HUDEP-2 (cell line): ENCODE data around the gene CDKN1C.

ENCODE experiments used
- DNase-seq, 76 experiments: peaks; one replicate each; lab custom pipeline; 2025; ENCODE audit not compliant: unreplicated experiment in 76 of 76; lab: John Stamatoyannopoulos, UW

CDKN1C gene

DNA sequence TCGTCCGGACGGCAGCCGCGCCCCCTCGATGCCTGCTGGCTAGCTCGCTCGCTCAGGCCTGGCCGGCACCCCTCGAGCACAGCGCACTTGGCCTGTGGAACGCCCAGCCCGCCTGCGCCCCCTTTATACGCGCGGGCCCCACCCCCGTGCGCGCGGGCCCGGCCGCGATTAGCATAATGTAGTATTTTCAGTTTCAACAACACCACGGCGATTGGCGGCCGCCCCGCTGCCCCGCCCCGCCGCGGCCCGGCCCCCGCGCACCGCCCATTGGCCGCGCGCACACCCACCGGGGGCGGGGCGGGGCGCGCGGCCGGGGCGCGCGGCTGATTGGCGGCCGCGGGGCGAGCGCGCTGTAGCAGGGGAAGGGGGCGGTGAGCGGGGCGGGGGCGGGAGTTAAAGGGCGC is at the start of gene CDKN1C:
Gene CDKN1C, minus strand, starts transcription at position 98 of the 404 bp plus-strand sequence. CDS start 319 bp downstream, outside the sequence.
- DNase-seq, result peak in 71 of 76 experiments; percentile 17 to 82 (median 65)

DNA sequence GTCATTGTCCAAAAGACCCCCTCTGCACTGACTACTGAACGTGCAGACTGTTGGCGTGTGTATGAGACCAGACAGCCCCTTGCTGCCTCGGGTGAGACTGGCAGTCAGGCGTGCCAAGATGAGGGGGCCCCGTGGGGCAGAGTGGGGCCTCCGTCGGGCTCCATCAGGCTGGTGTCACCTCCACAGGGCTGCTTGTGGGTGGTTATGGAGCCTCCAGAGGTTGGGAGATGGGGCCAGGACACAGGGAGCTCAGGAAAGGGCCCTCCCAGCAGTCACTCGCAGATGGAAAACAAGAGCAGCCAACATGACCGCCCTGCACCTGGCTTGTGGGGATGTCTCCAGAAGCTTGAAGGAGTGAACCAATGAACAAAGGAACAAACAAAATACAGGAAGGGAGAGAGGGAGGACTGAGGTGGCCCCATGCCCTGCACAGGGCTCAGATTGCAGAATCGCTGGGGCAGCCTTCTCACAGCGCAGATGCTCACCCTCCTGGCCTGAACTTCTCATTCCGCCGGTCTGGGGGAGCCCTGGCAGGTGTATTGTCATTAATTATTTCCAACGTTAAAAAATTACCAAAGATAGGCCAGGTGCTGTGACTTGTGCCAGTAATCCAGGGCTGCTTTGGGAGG is 49.1 kb upstream of the CDKN1C start:
- no peak for DNase-seq

DNA sequence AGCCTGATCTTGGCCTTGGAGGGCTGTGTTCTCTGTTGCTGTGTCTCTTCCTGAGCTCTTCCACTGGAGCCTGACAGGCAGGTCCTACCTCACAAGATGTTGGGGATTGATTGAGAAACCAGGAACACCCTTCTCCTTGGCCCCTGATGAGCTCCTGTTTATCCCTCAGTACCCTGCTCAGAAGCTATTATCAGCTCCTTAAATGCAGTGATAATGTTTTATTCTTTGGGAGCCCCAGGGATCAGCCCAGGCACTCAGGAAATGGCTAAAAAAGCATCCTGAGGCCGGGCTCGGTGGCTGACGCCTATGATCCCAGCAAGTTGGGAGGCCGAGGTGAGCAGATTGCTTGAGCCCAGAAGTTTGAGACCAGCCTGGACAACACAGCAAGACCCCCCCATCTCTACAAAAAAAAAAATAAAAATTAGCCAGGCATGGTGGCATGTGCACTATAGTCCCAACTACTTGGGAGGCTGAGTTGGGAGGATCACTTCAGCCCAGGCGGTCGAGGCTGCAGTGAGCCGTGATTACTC is 48.5 kb upstream of the CDKN1C start:
- no peak for DNase-seq

DNA sequence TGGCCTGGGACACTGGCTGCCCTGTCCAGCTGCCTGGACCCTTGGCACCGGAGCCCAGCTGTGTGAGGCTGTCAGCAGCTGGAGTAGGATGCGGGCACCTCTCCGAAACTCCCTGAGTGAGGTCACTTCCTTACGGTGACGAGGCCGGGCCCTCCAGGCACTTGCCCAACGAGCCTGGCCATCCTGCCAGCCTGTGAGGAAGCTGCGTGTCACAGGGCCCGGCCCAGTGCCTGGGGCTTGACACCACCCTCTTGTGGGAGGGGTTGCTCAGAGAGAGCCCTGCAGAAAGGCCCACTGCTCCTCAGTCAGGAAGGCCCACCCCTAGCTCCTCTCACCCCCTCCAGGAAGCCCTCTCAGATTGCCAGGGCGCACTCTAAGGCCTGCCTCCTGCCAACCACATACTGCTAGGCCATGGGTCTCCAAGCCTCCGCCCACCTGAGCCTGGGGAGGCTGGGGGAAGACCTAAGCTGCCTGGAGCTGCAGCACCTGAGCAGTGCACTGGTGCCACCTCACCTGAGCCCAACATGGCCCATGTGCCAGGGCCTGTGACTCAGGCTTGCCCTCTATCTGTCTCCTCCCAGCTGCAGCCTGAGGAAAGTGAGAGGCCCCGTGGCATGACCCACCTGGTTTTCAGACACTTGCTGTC is 47.9 kb upstream of the CDKN1C start:
- DNase-seq, result peak in 67 of 76 experiments; percentile 14 to 84 (median 62)

DNA sequence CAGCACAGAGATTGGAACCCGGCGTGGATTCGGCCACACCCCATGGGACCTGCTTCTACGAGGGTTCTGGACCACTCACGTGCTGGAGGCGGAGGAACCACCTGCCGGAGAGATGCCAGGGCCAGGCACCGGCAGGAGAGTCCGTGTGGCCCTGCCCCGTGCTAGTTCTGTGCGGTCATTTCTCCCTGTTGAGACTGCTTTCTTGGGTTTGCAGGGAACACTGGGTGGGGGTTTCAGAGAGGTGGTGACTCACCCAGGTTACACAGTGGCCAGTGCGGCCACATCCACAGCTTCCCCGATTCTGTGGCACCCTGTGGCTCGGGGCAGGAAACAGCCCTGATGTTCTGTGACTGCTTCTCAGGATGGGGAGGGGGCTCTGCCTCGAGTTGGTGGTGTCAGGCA is 47.3 kb upstream of the CDKN1C start:
- no peak for DNase-seq

DNA sequence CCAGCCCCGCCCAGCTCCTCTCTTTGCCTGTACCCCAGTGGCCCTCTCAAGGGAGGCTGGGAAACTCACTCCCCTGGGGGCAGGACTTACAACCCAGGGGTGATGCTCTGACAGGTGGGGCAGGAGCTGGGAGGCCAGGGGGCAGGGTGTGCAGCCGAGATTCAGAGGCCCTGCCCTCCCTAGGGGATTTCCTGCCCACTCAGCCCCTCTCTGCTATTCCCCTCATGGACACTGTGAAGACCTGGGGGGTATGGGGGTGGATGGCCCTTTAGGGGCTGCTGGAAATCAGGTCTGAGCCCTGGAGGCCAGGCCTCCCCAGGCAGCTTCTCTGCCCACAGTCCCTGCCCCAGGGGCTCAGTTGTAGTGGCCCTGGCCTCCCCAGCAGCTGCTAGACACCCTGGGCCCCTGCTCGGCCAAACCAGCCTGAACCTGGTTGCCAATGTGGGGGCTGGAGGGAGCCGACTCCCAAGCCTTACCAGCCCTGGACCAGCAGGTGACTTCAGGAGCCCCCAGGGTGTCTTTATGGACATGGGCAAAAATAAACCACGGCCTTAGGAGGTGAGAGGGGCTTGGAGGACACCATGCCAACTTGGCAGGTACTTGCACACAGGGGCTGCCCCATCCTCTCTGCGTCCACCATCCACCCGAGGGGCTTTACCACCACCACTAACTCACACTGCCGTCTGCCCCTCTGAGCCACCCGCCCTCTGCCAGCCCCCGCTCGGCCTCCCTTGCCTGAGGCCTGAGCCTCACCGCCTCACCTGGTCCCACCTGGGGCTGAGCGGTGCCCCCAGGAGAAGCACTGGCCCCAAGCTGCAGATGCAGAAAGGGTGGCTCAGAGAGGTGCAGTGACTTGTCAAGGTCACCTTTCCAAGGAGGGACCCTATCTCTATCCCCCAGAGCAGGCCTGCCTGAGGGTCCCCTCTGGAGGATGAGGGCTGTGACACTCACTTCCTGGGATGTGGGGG is 46.5 kb upstream of the CDKN1C start:
- DNase-seq, result no peak

DNA sequence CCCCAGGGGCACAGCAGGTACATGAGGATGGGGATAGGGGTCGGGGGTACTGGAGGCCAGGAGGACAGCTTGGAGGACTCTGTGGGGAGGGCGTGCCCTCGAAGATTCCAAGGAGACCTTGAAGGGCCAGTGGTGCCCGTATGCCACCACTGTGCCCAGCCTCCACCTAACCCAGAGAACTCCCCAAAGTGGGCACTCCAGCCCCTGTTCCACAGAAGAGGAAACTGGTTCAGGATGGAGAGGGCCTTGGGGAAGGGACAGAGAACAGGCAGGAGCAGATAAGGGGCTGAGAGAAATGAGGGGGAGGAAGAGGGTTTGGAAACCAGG is 45.8 kb upstream of the CDKN1C start:
- DNase-seq, result no peak

DNA sequence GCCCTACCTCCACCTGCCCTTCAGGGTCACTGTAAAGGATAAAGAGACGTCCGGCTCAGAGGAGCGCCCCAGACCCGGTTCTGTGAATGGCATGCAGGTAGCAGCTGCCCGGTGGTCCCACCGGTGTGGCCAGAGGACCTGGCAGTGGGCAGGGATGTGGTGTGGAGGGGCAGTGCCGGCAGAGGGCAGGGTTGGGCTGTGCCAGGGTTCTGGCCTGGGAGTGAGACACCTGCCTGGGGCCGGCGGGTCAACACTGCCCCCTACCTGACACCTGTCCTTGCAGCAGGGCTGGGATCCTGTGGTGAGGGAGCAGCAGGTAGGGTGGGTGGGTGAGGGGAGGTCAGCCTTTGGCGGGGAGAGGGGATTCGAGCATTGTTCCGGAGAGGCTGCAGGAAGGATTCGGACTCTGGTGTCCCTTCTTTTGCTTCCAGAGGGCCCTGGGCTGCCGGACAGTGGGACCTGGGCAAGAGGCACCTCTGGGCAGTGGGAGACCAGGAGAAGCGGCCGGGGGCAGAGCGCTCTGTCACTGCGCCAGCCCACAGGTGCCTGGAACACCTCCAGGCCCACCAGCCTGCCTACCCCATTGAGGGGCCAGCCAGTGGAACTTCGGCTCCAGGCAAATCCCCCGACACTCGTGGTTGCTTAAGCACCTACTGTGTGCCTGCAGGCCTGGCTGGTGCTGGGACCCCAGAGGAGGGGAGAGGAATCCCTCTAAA is 45.3 kb upstream of the CDKN1C start:
- peak in 63 of 76 experiments; percentile 14 to 73 (median 47) for DNase-seq

DNA sequence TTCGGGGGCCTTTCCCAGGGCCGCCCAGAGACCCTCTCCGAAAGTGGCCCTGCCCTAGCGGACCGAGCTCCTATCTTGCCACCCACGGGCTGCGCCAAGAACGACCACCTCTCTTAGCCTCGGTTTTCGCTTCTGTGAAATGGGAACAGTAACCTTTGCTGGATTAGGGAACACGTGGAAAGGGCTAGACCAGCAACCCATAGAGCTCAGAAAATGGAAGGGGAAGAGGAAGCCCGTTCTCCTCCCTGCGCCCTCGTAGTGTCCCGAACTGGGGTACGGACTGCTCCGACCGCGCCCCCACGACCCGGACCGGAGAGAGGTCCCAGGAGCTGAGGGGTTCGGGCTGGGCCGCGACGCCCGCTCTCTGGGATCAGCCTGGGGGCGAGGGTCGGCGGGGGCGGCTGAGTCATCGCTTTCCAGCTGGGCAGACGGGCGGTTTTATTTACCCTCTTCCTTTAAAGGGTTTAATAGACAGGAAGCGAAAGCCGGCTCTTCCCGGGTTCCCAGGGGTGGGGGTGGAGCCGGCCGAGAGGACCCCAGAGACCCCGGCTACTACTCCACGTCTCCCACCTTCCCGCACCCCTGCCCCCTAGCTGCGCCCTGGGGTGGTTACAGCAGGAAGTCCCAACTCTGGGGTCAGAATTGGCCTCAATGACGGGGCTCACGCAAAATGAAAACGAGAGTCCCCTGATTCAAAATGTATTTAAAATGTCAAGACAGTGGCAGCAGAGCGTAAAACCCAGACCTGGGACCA is 44.6 kb upstream of the CDKN1C start:
- DNase-seq, result peak in 24 of 76 experiments; percentile 8 to 67 (median 36)

DNA sequence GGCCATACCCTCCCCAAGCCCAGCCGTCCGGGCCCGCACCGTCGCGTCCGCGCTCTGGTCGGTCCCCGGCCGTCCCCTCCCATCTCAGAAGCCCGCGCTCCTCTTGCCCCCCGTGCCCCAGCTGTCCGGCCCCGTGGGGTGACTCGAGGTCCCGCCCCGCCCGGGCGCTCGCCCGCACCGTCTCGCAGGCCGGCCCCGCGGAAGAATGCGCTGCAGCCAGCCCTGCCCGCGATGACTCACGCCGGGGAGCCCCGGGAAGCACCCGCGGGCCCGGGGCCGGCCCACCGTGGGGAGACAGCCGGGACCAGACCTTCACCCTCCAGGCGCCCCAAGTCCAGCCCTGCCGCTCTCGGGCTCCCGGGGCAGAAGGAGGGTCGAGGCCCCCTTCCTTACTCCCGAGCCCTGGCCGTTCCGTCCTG is 44.0 kb upstream of the CDKN1C start:
- peak in 38 of 76 experiments; percentile 27 to 71 (median 50) for DNase-seq

DNA sequence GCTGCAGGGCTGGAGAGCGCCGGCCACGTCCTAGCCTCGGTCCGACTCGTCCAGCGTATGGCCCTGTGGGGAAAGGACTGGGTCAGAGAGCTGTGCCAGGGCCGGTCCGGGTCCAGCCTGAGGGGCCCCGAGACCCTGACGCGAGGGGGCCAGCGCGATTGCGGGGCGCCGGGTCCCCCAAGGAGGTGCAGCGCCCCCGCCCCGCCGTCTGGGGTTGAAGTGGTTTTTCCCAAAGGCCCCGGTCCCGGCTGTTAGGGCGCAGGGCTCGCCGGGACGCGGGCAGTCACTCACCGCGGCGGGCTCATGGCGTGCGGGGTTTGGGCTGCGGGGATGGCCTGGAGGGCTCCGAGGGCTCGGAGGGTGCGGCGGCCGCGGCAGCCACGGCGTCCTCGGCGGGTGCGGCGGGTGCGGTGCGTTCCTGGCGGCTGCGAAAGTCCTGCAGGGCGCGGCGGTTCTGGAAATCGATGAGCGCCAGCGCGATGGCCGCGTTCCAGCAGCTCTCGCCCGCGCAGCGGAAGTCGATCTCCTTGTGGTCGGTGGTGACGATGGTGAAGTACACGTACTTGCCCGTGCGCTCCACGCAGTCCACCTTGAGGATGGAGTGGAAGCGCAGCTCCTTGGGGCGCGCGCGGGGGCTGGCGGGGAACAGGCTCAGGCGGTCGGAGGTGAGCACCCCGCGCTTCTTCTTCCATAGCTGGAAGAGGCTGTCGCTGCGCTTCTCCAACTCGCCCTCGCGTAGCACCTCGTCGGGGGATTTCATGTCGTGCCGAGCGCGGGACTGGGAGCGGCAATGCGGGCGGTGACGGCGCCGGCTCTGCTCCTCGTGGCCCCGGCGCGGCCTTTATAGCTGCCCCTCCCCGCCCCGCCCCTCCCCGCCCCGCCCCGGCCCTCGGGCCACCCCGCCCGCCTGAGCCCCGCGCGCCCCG is 43.3 kb upstream of the CDKN1C start, which contains the start of gene PHLDA2:
Gene PHLDA2, minus strand, starts transcription at position 816 of the 926 bp plus-strand sequence. Its CDS starts 56 bp downstream, at position 760.
- DNase-seq, result peak in 63 of 76 experiments; percentile 26 to 76 (median 52)

DNA sequence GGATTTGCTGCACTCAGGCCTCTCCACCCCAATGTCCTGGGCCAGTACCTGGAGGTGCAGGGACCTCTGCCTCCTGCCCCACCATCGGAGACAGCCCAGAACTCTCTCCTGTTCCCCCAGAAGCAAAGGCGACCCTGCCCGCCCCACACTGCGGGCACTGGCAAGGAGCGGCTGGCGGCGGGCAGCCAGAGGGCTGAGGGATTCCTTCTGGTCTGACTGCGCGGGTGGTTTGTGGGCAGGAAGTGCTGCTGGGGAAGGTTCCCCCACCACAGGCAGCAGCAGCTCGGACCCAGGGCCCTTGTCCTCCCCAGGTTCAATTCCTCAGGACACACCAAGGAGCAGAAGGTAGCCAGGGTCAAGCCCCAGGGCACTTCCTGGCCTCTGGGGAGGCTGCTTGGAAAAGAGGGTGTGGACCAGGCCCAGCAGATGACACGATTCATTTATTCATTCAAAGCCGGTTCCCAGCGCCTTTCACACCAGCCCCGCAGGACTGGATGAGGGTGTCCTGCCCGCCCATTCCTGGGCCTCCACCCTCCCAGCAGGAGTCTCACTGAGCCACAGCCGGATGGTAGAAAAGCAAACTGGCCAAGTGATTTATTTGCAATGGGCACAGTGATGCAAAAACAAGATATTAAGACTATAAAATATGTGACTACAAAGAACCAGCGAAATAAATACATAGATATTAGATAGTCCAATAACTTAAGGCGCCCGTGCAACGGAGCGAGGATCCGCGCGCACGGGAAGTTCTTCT is 42.5 kb upstream of the CDKN1C start:
- peak in 2 of 76 experiments; percentile 13 to 20 for DNase-seq

DNA sequence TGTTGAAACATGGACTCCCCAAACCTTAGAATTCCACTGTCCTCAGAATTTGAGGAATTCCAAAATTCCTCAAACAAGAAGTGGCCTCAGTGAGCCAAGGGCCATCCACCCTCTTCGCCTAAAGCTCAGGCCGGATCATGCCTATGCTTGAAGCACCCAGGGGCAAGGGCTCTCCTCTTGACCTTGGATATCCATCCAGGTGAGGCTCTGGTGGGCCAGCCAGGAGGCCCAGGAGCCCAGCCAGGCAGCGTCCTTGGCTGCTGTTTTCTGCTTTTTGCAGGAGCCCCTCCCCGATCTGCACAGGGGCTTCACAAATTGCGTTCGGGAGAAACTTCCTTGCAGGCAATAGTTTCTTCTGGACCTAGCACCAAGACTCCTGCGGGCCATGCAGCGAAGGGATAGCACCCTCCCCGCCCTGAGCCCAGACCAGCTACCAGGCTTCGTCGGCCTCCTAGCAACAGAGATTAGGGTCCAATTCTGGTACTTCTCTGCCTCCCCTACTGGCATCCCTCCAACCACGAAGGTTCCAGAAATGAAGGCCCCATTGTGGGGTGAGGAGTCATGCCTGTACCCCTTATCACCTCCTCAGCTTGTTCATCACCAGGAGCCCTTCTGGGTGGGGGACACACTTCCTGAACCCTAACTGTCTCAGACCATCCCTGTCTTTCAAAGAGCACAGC is 41.7 kb upstream of the CDKN1C start:
- DNase-seq, result no peak

DNA sequence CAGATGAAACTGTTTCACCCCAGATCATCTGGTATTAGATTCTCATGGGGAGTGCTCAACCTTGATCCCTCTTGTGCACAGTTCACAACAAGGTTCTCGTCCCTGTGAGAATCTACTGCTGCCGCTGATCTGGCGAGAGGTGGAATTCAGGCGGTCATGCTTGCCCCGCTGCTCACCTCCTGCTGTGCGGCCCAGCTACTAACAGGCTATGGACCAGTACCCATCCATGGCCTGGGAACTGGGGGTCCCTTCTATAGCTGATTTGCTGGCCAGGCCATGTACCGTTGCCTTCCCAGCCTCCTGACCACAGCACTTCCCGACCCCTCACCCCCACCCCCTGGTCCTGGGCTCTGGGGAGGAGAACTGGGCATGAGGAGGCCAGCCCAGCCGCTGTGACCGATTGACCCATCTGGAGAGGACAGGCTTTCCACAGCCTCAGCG is 41.1 kb upstream of the CDKN1C start:
- DNase-seq, result no peak

DNA sequence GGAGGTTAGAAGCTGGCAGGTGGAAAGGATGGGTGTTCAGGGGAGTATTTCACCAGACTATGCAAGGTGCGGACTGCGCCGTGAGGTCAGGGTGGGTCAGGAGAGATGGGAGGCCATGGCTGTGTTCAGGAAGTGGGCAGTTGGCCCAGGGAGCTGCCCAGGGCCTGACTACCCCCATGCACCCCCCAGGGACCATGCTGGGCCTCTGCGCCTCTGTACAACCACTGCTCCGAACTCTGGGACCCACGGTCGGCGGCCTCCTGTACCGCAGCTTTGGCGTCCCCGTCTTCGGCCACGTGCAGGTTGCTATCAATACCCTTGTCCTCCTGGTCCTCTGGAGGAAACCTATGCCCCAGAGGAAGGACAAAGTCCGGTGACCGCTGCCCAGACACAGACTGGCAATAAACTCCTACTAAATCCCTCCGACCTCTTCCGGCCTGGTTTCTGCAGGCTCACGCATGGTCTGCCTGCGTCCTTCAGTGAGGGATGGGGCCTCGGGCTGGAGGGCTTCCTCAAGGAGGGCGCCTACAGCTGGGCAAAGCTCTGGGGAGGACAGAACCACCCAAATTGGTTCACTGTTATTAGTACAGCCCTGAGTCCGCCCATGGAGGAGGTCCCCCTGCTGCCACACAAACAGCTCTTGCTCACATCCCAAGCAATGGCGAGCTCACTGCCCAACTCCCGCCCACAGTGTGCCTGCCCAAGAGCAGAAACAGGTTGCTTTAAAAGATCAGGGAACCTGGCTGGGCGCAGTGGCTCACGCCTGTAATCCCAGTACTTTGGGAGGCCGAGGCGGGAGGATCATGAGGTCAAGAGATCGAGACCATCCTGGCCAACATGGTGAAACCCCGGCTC is 39.5 kb upstream of the CDKN1C start:
- DNase-seq, result no peak

DNA sequence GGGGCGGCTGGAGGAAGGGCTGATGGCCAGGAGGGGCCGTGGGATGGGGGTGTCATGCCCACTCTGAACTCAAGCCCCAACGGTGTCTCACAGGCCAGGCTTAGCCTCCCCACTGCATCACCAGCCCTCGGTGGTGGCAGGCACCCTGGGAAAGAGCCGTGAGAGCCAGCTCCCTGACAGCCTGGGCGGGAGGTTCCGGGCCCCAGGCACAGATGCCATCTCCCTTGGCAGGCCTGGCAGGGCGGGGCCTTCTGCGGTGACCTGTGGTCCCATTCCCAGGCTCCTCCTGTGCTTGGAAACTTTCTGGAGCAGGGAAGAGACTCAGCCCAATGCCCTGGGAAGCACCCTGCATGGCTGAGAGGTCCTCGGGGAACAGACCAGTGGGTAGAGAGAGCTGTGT is 38.8 kb upstream of the CDKN1C start:
- DNase-seq, result peak in 2 of 76 experiments; percentile 21 to 26
